Esophagus mucosa (tissue), 1 donor: ENCODE measurements around the gene HPS4. TPM values are rescaled to one million over a fixed set of nuclear protein-coding genes. Genes with fewer than 3 reads are reported as not detected.
A peak's percentile ranks its signal among the peaks of the same experiment; 100 is the strongest.
"Not testable (repeated sequence)": the region's sequence is repeated elsewhere in the genome, so short reads cannot be mapped to it uniquely, and the experiment has no call there.

ENCODE experiments used
- ATAC-seq: fragments of 200-7000 bp; cut with Tn5 transposase; one replicate; pipeline ENCODE4 v1.9.1; 2020
- total RNA-seq: library from RNA; stranded (reverse); gene quantifications from one replicate; pipeline ENCODE4 v1.2.4, GENCODE V29; 2023
- donor health status: DM: yes; HTN: yes; CAD: no.

The HPS4 gene
- 26.2 TPM for total RNA-seq

- peak; percentile 89 for ATAC-seq
These were observed at the start of gene HPS4, which contains the start of gene SRRD for GRCh38 chr22:26483439-26484359. Gene HPS4, minus strand, starts transcription at chr22:26483783. Its CDS starts 2,021 bp downstream, at chr22:26481762. Gene SRRD, plus strand, starts transcription at chr22:26483877. Its CDS starts 14 bp downstream, at chr22:26483891.

- ATAC-seq, result peak; percentile 86
These were observed 45.8 kb upstream of the HPS4 start for GRCh38 chr22:26529345-26529744.

GRCh38 chr22:26528518-26528917 is 44.9 kb upstream of the HPS4 start:
- ATAC-seq, result not testable (repeated sequence)

GRCh38 chr22:26527574-26528465 is 44.2 kb upstream of the HPS4 start:
- peak; percentile 14 for ATAC-seq

- ATAC-seq, result no peak
These were observed 43.6 kb upstream of the HPS4 start for GRCh38 chr22:26527167-26527566.

GRCh38 chr22:26525946-26526564 is 42.5 kb upstream of the HPS4 start:
- no peak for ATAC-seq

GRCh38 chr22:26524870-26525269 is 41.3 kb upstream of the HPS4 start:
- ATAC-seq, result no peak

- no peak for ATAC-seq
These were observed 39.0 kb upstream of the HPS4 start for GRCh38 chr22:26522592-26522991.

- ATAC-seq, result no peak
These were observed 38.4 kb upstream of the HPS4 start for GRCh38 chr22:26522012-26522411.

GRCh38 chr22:26517429-26517828 is 33.8 kb upstream of the HPS4 start:
- ATAC-seq, result no peak

- no peak for ATAC-seq
These were observed 32.9 kb upstream of the HPS4 start for GRCh38 chr22:26516503-26516902.

GRCh38 chr22:26515931-26516330 is 32.3 kb upstream of the HPS4 start:
- no peak for ATAC-seq

GRCh38 chr22:26514419-26515161 is 31.0 kb upstream of the HPS4 start:
- no peak for ATAC-seq

- no peak for ATAC-seq
These were observed 30.3 kb upstream of the HPS4 start for GRCh38 chr22:26513838-26514237.

- ATAC-seq, result peak; percentile 94
These were observed 28.7 kb upstream of the HPS4 start, which contains the start of gene TFIP11 for GRCh38 chr22:26512149-26512793. Gene TFIP11, minus strand, starts transcription at chr22:26512473. Its CDS starts 2,201 bp downstream, at chr22:26510272.

- no peak for ATAC-seq
These were observed 24.6 kb upstream of the HPS4 start for GRCh38 chr22:26508148-26508547.

- no peak for ATAC-seq
These were observed 20.2 kb upstream of the HPS4 start for GRCh38 chr22:26503758-26504157.

GRCh38 chr22:26502688-26503561 is 19.3 kb upstream of the HPS4 start:
- ATAC-seq, result peak; percentile 30

GRCh38 chr22:26501996-26502395 is 18.4 kb upstream of the HPS4 start:
- no peak for ATAC-seq

GRCh38 chr22:26499188-26499703 is 15.7 kb upstream of the HPS4 start:
- ATAC-seq, result peak; percentile 7
